ENCODE data around the gene CALR3. TPM values are rescaled to one million over a fixed set of nuclear protein-coding genes. Genes with fewer than 3 reads are reported as not detected.

The CALR3 gene
- total and polyA plus RNA-seq, 2 of the 13 experiments (the other 11 are each of a cell fraction or from before 2014, with no cell fraction given) = not detected

DNA sequence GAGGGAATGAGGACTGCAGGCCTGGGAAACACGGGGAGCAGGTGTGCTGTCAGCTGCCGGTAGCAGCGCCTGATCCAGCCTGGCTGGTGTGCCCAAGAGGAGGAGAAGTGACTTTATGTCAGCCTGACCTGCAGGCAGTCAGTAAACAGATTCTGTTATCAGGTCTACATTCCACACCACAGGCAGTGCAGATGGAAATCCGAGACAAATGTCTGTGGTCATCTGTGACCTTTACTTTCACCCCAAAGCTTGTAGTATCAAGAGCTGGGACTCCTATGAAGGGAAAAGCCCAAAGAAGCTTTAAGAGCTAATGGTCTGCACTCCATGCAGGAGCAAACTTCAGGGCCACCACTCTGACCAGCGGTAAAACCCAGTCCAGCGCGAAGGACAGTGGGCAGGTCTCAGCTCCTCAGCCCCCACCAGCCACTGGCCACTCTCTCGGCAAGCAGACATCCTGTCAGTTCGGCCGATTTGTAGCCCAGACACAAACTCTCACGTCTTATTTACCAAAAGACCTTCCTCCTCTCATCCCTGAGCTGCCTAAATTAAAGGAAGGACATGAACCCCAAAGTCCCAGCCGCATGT is 31.9 kb downstream of the CALR3 start (continued):
- TF ChIP-seq, protein P1, sequence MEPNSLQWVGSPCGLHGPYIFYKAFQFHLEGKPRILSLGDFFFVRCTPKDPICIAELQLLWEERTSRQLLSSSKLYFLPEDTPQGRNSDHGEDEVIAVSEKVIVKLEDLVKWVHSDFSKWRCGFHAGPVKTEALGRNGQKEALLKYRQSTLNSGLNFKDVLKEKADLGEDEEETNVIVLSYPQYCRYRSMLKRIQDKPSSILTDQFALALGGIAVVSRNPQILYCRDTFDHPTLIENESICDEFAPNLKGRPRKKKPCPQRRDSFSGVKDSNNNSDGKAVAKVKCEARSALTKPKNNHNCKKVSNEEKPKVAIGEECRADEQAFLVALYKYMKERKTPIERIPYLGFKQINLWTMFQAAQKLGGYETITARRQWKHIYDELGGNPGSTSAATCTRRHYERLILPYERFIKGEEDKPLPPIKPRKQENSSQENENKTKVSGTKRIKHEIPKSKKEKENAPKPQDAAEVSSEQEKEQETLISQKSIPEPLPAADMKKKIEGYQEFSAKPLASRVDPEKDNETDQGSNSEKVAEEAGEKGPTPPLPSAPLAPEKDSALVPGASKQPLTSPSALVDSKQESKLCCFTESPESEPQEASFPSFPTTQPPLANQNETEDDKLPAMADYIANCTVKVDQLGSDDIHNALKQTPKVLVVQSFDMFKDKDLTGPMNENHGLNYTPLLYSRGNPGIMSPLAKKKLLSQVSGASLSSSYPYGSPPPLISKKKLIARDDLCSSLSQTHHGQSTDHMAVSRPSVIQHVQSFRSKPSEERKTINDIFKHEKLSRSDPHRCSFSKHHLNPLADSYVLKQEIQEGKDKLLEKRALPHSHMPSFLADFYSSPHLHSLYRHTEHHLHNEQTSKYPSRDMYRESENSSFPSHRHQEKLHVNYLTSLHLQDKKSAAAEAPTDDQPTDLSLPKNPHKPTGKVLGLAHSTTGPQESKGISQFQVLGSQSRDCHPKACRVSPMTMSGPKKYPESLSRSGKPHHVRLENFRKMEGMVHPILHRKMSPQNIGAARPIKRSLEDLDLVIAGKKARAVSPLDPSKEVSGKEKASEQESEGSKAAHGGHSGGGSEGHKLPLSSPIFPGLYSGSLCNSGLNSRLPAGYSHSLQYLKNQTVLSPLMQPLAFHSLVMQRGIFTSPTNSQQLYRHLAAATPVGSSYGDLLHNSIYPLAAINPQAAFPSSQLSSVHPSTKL (CRISPR knock-in tag; IDR thresholded peaks at IDR 0.05) = peak; percentile 65
- TF ChIP-seq CBFB (CRISPR knock-in tag; IDR thresholded peaks at IDR 0.05) = peak; percentile 39; the same call in 1 of the 2 replicates
- no peak for TF ChIP-seq ZFYVE20 (CRISPR knock-in tag; IDR thresholded peaks at IDR 0.05; ENCODE audit: borderline replicate concordance, low read depth)
- peak; percentile 69 for TF ChIP-seq GATAD2A (CRISPR knock-in tag; IDR thresholded peaks at IDR 0.05)
- TF ChIP-seq TAF1 (CRISPR knock-in tag; IDR thresholded peaks at IDR 0.05) = peak; percentile 18; the same call in 1 of the 2 replicates
- peak; percentile 36; the same call in 1 of the 2 replicates for TF ChIP-seq ZMYM4 (CRISPR knock-in tag; IDR thresholded peaks at IDR 0.05)
- TF ChIP-seq, protein P2, sequence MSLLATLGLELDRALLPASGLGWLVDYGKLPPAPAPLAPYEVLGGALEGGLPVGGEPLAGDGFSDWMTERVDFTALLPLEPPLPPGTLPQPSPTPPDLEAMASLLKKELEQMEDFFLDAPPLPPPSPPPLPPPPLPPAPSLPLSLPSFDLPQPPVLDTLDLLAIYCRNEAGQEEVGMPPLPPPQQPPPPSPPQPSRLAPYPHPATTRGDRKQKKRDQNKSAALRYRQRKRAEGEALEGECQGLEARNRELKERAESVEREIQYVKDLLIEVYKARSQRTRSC (CRISPR knock-in tag; IDR thresholded peaks at IDR 0.05; ENCODE audit: low read depth) = no peak
- no peak for TF ChIP-seq FOXP1 (IDR thresholded peaks at IDR 0.05)
- peak; percentile 59; the same call in 1 of the 2 replicates for TF ChIP-seq FOXP1 (CRISPR knock-in tag; IDR thresholded peaks at IDR 0.05)
- peak; percentile 90; the same call in 1 of the 2 replicates for TF ChIP-seq ZNF264 (CRISPR knock-in tag; IDR thresholded peaks at IDR 0.05)
- TF ChIP-seq, protein P3, sequence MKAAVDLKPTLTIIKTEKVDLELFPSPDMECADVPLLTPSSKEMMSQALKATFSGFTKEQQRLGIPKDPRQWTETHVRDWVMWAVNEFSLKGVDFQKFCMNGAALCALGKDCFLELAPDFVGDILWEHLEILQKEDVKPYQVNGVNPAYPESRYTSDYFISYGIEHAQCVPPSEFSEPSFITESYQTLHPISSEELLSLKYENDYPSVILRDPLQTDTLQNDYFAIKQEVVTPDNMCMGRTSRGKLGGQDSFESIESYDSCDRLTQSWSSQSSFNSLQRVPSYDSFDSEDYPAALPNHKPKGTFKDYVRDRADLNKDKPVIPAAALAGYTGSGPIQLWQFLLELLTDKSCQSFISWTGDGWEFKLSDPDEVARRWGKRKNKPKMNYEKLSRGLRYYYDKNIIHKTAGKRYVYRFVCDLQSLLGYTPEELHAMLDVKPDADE (CRISPR knock-in tag; IDR thresholded peaks at IDR 0.05) = no peak
- TF ChIP-seq ZNF331 (CRISPR knock-in tag; IDR thresholded peaks at IDR 0.05) = peak; percentile 68; the same call in 1 of the 2 replicates
- TF ChIP-seq ZNF232 (CRISPR knock-in tag; IDR thresholded peaks at IDR 0.05; ENCODE audit: borderline replicate concordance) = 0 out of 2 replicates have a peak, but pooled peaks have one; percentile 45
- 0 out of 2 replicates have a peak, but pooled peaks have one; percentile 57 for TF ChIP-seq HDAC1 (CRISPR knock-in tag; IDR thresholded peaks at IDR 0.05)
- TF ChIP-seq MIXL1 (CRISPR knock-in tag; IDR thresholded peaks at IDR 0.05) = peak; percentile 59; the same call in 1 of the 2 replicates
- TF ChIP-seq SOX5 (CRISPR knock-in tag; IDR thresholded peaks at IDR 0.05; ENCODE audit: borderline replicate concordance) = peak; percentile 27; the same call in 1 of the 2 replicates
- TF ChIP-seq MEIS2 (CRISPR knock-in tag; IDR thresholded peaks at IDR 0.05) = peak; percentile 81
- TF ChIP-seq, protein P4, sequence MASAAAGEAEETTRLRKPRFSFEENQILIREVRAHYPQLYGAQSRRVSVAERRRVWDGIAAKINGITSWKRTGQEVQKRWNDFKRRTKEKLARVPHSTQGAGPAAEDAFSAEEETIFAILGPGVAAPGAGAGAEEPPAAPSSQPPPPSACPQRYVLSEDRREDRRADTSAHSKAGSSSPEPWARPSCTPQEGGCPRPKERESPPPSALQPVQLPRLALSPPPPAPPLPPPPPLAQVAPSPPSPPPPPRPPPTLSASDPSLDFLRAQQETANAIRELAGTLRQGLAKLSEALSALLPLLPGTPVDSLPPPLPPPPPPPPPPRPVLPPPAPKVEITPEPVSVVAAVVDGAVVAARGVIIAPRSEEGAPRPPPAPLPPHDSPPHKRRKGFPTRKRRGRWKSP (CRISPR knock-in tag; IDR thresholded peaks at IDR 0.05) = 0 out of 2 replicates have a peak, but pooled peaks have one; percentile 48
- TF ChIP-seq RXRA (CRISPR knock-in tag; IDR thresholded peaks at IDR 0.05) = peak; percentile 62; the same call in 1 of the 2 replicates
- TF ChIP-seq, protein P5, sequence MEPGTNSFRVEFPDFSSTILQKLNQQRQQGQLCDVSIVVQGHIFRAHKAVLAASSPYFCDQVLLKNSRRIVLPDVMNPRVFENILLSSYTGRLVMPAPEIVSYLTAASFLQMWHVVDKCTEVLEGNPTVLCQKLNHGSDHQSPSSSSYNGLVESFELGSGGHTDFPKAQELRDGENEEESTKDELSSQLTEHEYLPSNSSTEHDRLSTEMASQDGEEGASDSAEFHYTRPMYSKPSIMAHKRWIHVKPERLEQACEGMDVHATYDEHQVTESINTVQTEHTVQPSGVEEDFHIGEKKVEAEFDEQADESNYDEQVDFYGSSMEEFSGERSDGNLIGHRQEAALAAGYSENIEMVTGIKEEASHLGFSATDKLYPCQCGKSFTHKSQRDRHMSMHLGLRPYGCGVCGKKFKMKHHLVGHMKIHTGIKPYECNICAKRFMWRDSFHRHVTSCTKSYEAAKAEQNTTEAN (CRISPR knock-in tag; conservative IDR thresholded peaks at IDR 0.05) = 0 out of 2 replicates have a peak, but pooled peaks have one; percentile 50
- 0 out of 2 replicates have a peak, but pooled peaks have one; percentile 37 for TF ChIP-seq ERF (CRISPR knock-in tag; IDR thresholded peaks at IDR 0.05)
- peak; percentile 65; the same call in 1 of the 3 replicates for TF ChIP-seq MXI1 (IDR thresholded peaks at IDR 0.05; ENCODE audit: borderline replicate concordance, low read depth, low read length)
